Tibial nerve (tissue), 4 donors: ENCODE data around the gene IGHMBP2. TPM values are rescaled to one million over a fixed set of nuclear protein-coding genes. Genes with fewer than 3 reads are reported as not detected.

Source experiments
- DNase-seq, 2 donors: peaks; one replicate each; pipeline ENCODE4 v3.0.0-alpha.2; 2019; ENCODE audit warnings: low spot score in 2 of 2
- H3K27ac ChIP-seq, 4 donors: fragments of 200-600 bp; sonication (generic) in 3 of 4; one replicate each; pipeline ENCODE4 v1.5.1; 2017 to 2019; ENCODE audit warnings: mild to moderate bottlenecking in 1 of 4
- H3K27me3 ChIP-seq, 2 donors: fragments of 200-600 bp; sonication (generic) in 1 of 2; one replicate each; pipeline versions ENCODE4 v1.5.1 to v1.6.0; 2017 to 2019
- H3K36me3 ChIP-seq, 3 donors: fragments of 200-600 bp; sonication (generic); one replicate each; pipeline ENCODE4 v1.5.1; 2018 to 2019
- H3K4me1 ChIP-seq, 4 donors: fragments of 200-600 bp; sonication (generic) in 3 of 4; one replicate each; pipeline ENCODE4 v1.5.1; 2017 to 2019
- H3K4me3 ChIP-seq, 4 donors: fragments of 200-600 bp; sonication (generic) in 3 of 4; one replicate each; pipeline ENCODE4 v1.5.1; 2017 to 2019; ENCODE audit warnings: mild to moderate bottlenecking in 1 of 4, moderate library complexity in 1 of 4
- H3K9me3 ChIP-seq, 4 donors: fragments of 200-600 bp; sonication (generic) in 3 of 4; one replicate each; pipeline ENCODE4 v1.5.1; 2017 to 2019
- EP300 ChIP-seq, 2 donors: sonication (generic); formaldehyde crosslinking; IDR thresholded peaks; one replicate each; pipeline ENCODE4 v1.6.1; 2017; ENCODE audit warnings: antibody characterized with exemption in 2 of 2, mild to moderate bottlenecking in 1 of 2
- POLR2A ChIP-seq, 2 donors: fragments of 450-650 bp; IDR thresholded peaks; one replicate each; pipeline ENCODE4 v1.6.1; 2017; ENCODE audit warnings: antibody characterized with exemption in 2 of 2, mild to moderate bottlenecking in 2 of 2, moderate library complexity in 2 of 2
- WGBS, 2 donors: methylation state at CpG; one replicate each; pipeline ENCODE4 v1.1.5; 2018; 5-methylcytosine and 5-hydroxymethylcytosine counted together
- total RNA-seq, 4 donors: library from RNA; depleted of rRNA; stranded (reverse); fragments of >200 nt; gene quantifications; one replicate each; pipeline ENCODE4 v1.1.0, GENCODE V29; 2016
- TF ChIP-seq, protein P1 (sequence below), 5 experiments: fragments of 200-600 bp in 3 of 5; fragments of 450-650 bp in 2 of 5; sonication (generic) in 3 of 5; IDR thresholded peaks; one replicate each; pipeline ENCODE4 v1.5.1; 2016 to 2019; ENCODE audit warnings: antibody characterized with exemption in 5 of 5, mild to moderate bottlenecking in 3 of 5, moderate library complexity in 2 of 5

Gene IGHMBP2
- total RNA-seq, 4 donors from 2014 or later, result 12.9 to 29.4 (median 22.3) TPM

DNA sequence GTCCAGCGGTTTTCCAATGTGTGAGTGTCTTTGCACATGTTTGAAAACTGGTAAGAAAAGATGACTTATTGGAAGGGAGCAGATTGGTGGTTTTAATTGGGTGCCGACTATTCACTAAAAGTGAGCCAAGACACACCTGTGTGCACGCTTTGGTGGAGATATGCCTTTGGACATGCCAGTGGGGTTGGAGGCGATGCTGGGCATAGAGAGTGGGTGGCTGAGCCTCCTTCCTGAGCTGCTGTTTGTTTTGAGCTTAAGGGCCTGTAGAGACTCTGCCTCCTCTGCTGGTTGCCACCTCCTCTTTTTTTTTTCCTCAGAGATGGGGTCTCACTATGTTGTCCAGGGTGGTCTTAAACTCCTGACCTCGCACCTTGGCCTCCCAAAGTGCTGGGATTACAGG lies 9.5 kb downstream of the IGHMBP2 start:
- no peak for DNase-seq
- WGBS, 2 donors, result 94 to 97% methylated on average over 5 of the region's 5 CpGs
- peaks cover 4 to 99% (median 21%) of the 10 kb centered on the region in 3 donors for H3K36me3 ChIP-seq

DNA sequence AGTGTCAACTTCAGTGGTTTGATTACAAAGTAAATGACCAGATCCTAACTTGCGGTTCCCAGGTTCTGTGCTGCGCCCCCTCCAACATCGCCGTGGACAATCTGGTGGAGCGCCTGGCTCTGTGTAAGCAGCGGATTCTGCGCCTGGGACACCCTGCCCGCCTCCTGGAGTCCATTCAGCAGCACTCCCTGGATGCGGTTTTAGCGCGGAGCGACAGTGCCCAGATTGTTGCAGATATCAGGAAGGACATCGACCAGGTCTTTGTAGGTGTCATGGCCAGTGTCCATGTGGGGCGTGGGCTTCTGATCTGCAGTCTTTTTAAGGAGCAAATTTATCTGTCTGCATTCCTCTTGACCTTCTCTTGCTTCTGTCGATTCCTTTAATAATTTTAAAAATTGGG lies 11.1 kb downstream of the IGHMBP2 start:
- TF ChIP-seq EP300 (IDR thresholded peaks at IDR 0.05) (no peak), POLR2A (IDR thresholded peaks at IDR 0.05) (no peak)
- TF ChIP-seq, protein P1, sequence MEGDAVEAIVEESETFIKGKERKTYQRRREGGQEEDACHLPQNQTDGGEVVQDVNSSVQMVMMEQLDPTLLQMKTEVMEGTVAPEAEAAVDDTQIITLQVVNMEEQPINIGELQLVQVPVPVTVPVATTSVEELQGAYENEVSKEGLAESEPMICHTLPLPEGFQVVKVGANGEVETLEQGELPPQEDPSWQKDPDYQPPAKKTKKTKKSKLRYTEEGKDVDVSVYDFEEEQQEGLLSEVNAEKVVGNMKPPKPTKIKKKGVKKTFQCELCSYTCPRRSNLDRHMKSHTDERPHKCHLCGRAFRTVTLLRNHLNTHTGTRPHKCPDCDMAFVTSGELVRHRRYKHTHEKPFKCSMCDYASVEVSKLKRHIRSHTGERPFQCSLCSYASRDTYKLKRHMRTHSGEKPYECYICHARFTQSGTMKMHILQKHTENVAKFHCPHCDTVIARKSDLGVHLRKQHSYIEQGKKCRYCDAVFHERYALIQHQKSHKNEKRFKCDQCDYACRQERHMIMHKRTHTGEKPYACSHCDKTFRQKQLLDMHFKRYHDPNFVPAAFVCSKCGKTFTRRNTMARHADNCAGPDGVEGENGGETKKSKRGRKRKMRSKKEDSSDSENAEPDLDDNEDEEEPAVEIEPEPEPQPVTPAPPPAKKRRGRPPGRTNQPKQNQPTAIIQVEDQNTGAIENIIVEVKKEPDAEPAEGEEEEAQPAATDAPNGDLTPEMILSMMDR (IDR thresholded peaks at IDR 0.05), result no peak
- no peak overlapping the region for H3K27ac ChIP-seq
- 95 to 97% methylated on average over 15 of the region's 15 CpGs for WGBS, 2 donors
- H3K4me1 ChIP-seq, result no peaks in the 10 kb centered on the region
- H3K9me3 ChIP-seq, result no peaks in the 10 kb centered on the region
- peaks cover 4 to 99% (median 24%) of the 10 kb centered on the region in 3 donors for H3K36me3 ChIP-seq
- no peak overlapping the region for H3K4me3 ChIP-seq
- H3K27me3 ChIP-seq, result no peaks in the 10 kb centered on the region
- DNase-seq, result no peak

More for the DNA sequence above, 9.5 kb downstream of the IGHMBP2 start:
- Histone ChIP-seq H3K4me3 (no peak overlapping the region), H3K4me1 (no peaks in the 10 kb centered on the region), H3K9me3 (no peaks in the 10 kb centered on the region), H3K27ac (no peak overlapping the region), H3K27me3 (no peaks in the 10 kb centered on the region)
- TF ChIP-seq POLR2A (IDR thresholded peaks at IDR 0.05) (no peak), EP300 (IDR thresholded peaks at IDR 0.05) (no peak)
- TF ChIP-seq, protein P1 (IDR thresholded peaks at IDR 0.05), result no peak

DNA sequence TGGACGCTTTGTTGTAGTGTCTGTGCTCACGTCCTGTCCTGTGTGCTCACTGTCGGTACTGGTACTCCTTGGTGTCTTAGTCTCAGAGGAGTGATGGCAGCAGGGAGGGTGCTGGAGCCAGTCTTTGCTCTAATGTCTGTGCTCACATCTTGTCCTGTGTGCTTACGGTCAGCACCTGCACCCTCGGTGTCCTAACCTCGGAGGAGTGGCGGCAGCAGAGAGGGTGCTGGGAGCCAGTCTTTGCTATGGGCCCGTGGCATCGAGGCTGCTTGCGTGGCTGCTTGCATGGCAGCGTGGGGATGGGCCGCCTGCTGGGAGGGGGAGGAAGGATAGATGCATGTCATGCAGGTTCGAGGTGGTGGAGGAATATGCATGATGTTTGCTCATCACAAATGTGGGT lies 12.7 kb downstream of the IGHMBP2 start:
- Histone ChIP-seq H3K36me3 (peaks cover 4 to 99% (median 18%) of the 10 kb centered on the region in 3 donors), H3K9me3 (no peaks in the 10 kb centered on the region), H3K27me3 (no peaks in the 10 kb centered on the region), H3K27ac (no peak overlapping the region), H3K4me3 (no peak overlapping the region), H3K4me1 (no peaks in the 10 kb centered on the region)
- no peak for DNase-seq
- 92 to 95% methylated on average over 13 of the region's 13 CpGs for WGBS, 2 donors
- TF ChIP-seq POLR2A (IDR thresholded peaks at IDR 0.05), result no peak
- TF ChIP-seq EP300 (IDR thresholded peaks at IDR 0.05), result no peak
- TF ChIP-seq, protein P1 (IDR thresholded peaks at IDR 0.05), result no peak

DNA sequence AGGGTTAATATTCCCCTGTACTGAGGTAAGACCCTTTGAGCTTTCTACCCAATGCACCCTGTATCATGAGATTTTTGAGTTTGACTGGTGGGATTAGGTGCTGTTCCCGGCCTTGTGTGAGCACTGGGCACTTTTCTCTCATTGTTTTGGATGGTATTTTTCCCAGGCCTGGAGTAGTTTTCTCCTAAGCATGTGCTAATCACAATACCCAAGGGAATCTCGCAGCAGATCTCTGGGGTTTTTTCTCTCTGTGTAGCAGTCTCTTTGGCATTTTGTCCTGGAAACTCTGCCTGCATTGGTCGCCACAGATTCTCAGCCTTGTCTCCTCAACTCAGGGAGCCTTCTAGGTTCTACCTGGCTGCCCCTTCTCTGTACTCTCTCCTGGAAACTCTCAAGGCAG lies 19.9 kb downstream of the IGHMBP2 start:
- Histone ChIP-seq H3K27me3 (no peaks in the 10 kb centered on the region), H3K27ac (no peak overlapping the region), H3K4me1 (peaks cover 0 to 12% (median 0%) of the 10 kb centered on the region in 4 donors), H3K9me3 (peaks cover 0 to 30% (median 11%) of the 10 kb centered on the region in 4 donors), H3K36me3 (peaks cover 2 to 99% (median 7%) of the 10 kb centered on the region in 3 donors), H3K4me3 (no peak overlapping the region)
- no peak for DNase-seq
- 82 to 86% methylated on average over 3 of the region's 3 CpGs for WGBS, 2 donors
- TF ChIP-seq EP300 (IDR thresholded peaks at IDR 0.05) (no peak), POLR2A (IDR thresholded peaks at IDR 0.05) (no peak)
- TF ChIP-seq, protein P1 (IDR thresholded peaks at IDR 0.05), result no peak

DNA sequence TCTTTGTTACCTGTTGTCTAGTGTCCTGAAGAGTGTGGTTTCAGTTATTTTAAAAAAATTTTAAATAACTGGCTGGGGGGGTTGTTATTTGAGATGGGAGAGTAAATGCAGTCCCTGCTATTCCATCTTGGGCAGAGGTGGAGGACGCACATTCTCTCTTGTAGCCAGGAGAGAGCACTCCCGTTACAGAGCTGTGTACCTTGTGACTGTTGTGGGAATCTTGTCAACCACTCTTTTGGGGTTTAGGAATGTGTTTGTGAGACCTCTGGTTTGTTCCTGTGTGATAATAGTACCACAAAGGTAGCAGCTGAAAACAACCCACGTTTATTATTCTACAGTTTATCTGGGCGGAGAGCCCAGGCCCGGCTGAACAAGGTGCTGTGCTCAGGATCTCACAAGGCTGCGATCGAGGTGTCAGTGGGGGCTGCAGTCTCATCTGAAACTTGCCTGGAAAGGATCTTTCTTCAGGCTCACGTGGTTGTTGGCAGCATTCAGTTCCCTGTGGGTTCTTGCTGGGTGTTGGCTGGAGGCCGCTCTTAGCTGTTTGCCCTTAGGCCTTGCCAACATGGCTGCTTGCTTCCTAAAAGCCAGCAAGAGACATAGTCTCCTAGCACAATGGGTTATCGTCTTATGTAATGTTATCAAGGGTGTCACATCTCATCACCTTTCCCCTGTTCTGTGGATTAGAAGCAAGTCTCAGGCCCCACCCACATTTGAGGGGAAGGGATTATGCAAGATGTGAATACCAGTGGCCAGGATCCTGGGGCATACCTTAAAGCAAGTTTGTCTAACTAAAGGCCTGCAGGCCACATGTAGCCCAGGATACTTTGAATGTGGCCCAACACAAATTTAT lies 20.6 kb downstream of the IGHMBP2 start:
- no peak for DNase-seq
- TF ChIP-seq POLR2A (IDR thresholded peaks at IDR 0.05), result no peak
- no peak for TF ChIP-seq EP300 (IDR thresholded peaks at IDR 0.05)
- TF ChIP-seq, protein P1 (IDR thresholded peaks at IDR 0.05), result no peak
- H3K36me3 ChIP-seq, result peaks cover 2 to 99% (median 11%) of the 10 kb centered on the region in 3 donors
- peaks cover 0 to 12% (median 0%) of the 10 kb centered on the region in 4 donors for H3K4me1 ChIP-seq
- no peak overlapping the region for H3K4me3 ChIP-seq
- H3K27me3 ChIP-seq, result no peaks in the 10 kb centered on the region
- peaks cover 0 to 30% (median 11%) of the 10 kb centered on the region in 4 donors for H3K9me3 ChIP-seq
- no peak overlapping the region for H3K27ac ChIP-seq
- 89 to 93% methylated on average over 10 of the region's 10 CpGs for WGBS, 2 donors
